Measurements from ENCODE around the gene EXT2.

The EXT2 gene

GRCh38 chr11:44207292-44207691, 111.8 kb downstream of the EXT2 start:
- no peak for FAIRE-seq

- FAIRE-seq = no peak
Measured at GRCh38 chr11:44208976-44209603, 113.6 kb downstream of the EXT2 start.

DNA sequence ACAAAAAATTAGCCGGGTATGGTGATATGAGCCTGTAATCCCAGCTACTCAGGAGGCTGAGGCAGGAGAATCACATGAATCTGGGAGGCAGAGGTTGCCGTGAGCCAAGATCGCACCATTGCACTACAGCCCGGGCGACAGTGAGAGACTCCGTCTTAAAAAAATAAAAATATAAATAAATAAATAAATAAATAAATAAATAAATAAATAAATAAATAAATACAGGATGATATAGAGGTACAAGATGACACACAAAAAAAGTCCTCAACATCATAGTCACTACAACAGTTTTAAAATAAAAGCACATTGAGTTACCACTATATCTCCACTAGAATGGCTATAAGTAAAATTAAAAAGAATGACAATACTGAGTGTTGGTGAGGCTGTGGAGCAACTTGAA, 116.7 kb downstream of the EXT2 start:
- FAIRE-seq = no peak

DNA sequence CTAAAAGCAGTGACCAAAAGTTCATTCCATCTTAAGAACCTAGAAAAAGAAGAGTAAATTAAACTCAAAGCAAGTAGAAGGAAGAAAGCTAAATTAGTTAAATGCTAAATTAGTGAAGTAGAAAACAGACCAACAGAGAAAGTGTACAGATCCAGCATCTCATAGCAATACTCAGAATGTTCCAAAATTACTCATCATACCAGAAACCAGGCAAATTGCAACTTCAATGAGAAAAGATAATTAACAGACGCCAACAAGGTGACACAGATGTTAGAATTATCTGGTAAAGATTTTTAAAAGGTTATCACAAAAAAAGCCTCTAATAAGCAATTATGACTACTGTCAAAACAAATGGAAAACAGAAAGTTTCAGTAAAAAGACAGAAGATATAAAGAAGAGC, 117.7 kb downstream of the EXT2 start:
- FAIRE-seq = no peak

DNA sequence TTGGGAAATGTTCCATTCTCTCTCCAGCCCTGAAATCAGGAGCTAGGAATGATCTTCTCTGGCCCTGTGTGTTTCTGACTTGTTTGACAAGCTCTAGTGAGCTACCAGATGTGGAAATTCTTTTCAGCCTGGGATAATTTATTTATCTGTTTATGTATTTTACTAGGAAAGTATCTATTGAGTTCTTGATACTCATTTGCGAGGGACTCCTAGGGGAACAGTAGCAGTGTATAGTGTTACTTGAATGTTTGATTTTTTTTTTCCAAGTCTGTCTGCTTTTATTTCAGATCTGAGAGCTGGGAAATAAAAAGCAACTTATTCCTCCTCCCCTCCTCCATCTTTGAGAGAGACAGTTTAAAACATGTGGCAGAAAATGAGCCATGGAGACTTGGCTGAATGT, 122.0 kb downstream of the EXT2 start:
- FAIRE-seq = no peak

DNA sequence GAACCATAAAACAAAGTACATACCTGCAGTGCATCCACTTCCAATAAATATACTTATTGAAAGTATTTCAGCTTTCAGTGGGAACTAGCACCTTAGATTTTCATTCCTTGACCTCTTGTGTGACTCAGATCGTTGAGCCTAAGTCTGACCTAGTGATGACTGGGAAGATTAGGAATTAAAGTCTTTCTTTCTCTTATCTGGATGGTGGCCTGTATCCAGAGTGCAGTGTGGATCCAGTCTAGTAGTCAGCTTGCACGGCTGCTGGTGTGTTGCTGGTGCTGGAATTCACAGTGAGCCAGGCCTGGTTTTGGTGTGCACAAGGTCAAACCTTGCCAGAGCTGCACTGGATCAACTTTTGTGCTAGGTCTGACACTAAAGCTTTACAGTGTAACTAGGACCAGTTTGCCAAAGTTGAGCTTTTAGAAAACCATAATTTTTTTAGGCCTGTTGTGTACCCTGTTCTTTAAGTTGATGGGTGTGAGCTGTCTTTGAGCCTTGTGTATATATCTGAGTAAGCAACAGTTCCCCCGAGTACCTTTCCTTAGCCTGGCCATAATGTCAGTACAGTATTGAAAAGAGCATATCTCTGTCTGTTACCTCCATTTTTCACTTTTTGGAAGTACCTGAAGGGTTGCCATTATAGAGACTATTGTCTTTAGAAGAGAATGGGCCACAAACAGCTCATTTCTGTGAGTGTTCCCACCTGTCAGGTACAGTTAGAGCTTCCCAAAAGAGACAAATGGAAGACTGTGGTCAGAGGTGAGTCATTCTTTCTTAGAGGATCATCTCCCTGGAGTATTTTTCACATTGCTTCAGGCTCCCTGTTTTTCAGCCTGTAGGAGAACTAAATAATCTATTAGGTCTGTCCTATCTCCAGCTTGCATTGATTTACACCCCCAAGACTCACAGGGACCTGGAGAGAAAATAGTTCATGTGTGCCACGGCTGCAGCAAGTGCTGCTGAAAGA, 124.6 kb downstream of the EXT2 start:
- no peak for FAIRE-seq

GRCh38 chr11:44221456-44221855, 126.0 kb downstream of the EXT2 start:
- FAIRE-seq = no peak

- FAIRE-seq = no peak
Measured at GRCh38 chr11:44221992-44222391, 126.5 kb downstream of the EXT2 start.

DNA sequence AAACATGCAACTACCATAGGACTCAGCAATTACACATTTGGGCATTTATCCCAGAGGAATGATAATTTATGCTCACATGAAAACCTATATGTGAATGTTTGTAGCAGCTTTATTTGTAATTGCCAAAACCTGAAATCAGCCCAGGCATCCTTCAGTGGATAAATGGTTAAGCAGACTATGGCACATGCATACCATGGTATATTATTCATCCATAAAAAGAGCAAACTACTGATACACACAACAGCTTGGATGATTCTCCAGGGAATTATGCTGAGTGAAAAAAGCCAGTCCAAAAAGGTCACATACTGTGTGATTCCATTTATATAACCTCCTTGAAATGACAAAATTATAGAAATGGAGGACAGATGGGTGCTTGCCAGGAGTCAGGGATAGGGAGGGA, 127.8 kb downstream of the EXT2 start:
- no peak for FAIRE-seq

- FAIRE-seq = no peak
Measured at GRCh38 chr11:44224867-44225501, 129.5 kb downstream of the EXT2 start.

GRCh38 chr11:44226490-44226889, 131.0 kb downstream of the EXT2 start:
- no peak for FAIRE-seq

GRCh38 chr11:44226945-44227344, 131.5 kb downstream of the EXT2 start:
- no peak for FAIRE-seq

- no peak for FAIRE-seq
Measured at GRCh38 chr11:44228379-44228778, 132.9 kb downstream of the EXT2 start.

- FAIRE-seq = no peak
Measured at GRCh38 chr11:44229098-44229497, 133.6 kb downstream of the EXT2 start.

- FAIRE-seq = no peak
Measured at GRCh38 chr11:44229624-44230023, 134.1 kb downstream of the EXT2 start.

- no peak for FAIRE-seq
Measured at GRCh38 chr11:44235765-44236201, 140.3 kb downstream of the EXT2 start.

GRCh38 chr11:44236296-44236695, 140.8 kb downstream of the EXT2 start:
- no peak for FAIRE-seq

DNA sequence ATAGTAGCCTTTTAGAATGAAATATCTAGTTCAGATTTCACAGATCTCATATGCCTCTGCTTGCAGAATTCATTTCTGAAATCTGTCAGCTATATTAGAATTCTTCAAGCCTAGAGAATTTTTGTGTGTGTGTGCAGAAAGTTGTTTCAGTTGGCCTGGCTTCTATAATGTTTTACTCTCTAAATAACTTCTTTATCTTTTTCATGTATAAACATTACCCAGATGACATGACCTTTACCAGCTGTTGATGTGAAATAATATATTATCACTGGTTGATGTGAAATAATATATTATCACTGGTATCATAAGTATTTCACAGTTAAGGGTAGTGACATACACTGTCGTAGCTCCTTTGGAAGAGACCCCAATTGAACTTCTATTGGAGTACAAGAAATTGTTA, 141.7 kb downstream of the EXT2 start:
- no peak for FAIRE-seq

DNA sequence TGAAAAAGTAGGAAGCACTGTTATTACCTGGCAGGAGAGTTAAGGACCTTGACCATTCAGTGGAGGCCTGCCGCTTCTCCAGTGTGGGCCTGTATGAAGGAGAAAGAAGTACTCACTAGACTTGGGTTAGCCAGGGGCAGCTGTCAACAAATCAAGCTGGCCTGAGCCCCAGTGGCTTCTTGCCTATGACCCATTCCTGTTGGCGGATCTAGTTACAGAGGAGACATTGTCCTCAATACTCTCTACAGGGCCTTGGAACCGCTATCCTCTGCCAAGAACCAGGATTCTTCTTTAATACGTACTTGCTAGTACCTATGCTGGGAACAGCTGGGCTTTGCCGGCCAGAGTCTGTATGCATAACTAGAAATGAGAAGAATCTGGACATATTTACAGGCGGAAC, 146.4 kb downstream of the EXT2 start:
- no peak for FAIRE-seq

DNA sequence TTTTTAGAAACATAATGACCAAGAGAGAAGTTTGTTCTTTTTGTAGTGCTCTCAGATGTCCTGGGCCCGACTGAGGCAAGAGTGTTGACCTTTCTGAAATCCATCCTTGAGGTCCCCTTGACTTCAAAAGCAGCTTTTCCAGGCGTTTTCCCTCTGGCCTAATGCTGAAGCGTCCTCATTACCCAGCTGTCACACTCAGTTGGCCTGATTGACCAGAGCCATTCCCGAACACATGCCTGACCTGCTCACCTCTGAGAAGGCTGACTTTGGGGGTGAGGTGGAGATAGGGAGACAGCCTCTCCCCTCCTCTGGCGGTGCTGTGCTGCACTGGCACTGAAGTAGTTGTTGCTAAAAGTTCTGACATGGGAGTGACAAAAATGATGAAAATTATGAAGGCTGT, 147.6 kb downstream of the EXT2 start:
- no peak for FAIRE-seq

GRCh38 chr11:44243595-44244343, 148.3 kb downstream of the EXT2 start:
- no peak for FAIRE-seq

DNA sequence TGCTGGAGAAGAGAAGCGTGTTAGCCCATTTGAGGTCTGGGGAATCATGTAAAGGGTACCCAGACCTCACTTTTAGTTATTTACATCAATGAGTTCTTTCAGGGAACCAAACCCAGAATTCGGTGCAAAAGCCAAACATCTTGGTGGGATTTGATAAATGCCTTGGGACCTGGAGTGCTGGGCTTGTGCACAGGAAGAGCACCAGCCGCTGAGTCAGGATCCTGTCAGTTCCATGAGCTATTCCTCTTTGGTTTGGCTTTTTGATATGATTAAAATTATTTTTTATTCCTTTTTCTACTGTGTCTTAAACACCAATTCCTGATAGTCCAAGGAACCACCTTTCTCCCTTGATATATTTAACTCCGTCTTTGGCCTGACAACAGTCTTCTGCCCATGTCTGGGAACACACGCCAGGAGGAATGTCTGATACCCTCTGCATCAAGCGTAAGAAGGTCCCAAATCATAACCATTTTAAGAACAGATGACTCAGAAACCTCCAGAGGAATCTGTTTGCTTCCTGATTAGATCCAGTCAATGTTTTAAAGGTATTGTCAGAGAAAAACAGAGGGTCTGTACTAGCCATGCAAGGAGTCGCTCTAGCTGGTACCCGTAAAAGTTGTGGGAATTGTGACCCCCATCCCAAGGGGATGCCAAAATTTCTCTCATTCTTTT, 149.3 kb downstream of the EXT2 start:
- no peak for FAIRE-seq

Measured in colon (tissue), 2 donors.